NCI-H82 treated with DMSO at 0.1 percent for 48 hours (cell line): Measurements from ENCODE around the gene MAIP1.
A peak's percentile ranks its signal among the peaks of the same experiment; 100 is the strongest.
"Not testable (repeated sequence)": the region's sequence is repeated elsewhere in the genome, so short reads cannot be mapped to it uniquely, and the experiment has no call there.

Experiments used
- DNase-seq: peaks from one replicate; lab custom pipeline; 2025; ENCODE audit not compliant: unreplicated experiment; lab: John Stamatoyannopoulos, UW

The MAIP1 gene, protein sequence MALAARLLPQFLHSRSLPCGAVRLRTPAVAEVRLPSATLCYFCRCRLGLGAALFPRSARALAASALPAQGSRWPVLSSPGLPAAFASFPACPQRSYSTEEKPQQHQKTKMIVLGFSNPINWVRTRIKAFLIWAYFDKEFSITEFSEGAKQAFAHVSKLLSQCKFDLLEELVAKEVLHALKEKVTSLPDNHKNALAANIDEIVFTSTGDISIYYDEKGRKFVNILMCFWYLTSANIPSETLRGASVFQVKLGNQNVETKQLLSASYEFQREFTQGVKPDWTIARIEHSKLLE

DNA sequence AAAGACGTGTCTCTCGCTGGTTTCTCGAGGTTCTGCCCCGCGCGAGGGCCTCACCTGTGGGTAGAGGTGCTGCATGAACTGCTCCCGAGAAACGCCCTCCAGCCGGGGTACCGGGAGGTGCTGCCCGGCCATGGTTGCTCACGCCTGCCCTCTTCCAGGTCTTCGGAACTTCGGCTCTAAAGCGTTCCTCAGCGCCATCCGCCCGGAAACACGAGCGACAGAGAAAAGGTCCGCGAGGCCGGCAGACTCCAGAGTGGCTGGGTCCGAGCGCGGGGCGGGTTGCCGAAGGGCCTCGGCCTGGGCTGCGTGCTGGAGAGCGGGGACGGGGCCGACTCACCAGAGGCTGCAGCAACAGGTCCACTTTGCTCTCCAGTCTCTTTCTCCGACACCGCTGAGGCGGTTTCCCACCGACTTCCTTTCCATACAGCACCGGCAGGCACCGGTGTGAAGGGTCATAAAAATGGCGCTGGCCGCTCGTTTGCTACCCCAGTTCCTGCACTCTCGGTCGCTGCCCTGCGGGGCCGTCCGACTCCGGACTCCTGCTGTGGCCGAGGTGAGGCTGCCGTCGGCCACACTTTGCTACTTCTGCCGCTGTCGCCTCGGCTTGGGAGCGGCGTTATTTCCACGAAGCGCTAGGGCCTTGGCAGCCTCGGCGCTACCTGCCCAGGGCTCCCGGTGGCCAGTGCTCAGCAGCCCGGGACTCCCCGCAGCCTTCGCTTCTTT, at the start of gene MAIP1, which contains the start of gene TYW5:
Gene MAIP1, plus strand, starts transcription at position 244 of the 723 bp plus-strand sequence. Its CDS starts 217 bp downstream, at position 461.
Gene TYW5, minus strand, starts transcription at position 153 of the 723 bp plus-strand sequence. Its CDS starts 21 bp downstream, at position 132.
- peak; percentile 73 for DNase-seq

DNA sequence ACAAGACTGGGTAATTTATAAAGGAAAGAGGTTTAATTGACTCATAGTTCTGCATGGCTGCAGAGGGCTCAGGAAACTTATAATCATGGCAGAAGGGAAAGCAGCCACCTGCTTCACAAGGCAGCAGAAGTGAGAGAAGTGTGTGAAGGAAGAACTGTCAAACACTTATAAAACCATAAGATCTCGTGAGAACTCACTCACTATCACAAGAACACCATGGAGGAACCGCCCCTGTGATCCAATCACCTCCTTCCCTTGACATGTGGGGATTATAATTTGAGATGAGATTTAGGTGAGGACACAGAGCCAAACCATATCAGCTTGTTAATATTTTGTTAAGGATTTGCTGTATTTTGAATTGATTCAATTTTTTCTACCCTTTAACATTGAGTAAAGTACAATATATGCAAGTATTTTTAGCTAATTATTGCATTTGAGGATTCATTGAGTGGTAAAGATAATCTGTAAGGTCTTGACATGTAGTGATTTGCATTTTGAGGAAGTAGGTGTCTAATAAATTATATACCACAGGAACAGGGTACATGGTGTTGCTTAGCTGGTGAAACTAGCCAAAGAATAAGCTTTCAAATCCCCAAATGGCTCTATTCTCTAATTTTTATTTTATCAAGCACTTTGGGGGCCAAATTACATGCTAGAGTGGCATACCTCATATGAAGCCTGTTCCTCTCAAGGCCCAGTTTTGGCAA, 48.2 kb upstream of the MAIP1 start:
- no peak for DNase-seq

DNA sequence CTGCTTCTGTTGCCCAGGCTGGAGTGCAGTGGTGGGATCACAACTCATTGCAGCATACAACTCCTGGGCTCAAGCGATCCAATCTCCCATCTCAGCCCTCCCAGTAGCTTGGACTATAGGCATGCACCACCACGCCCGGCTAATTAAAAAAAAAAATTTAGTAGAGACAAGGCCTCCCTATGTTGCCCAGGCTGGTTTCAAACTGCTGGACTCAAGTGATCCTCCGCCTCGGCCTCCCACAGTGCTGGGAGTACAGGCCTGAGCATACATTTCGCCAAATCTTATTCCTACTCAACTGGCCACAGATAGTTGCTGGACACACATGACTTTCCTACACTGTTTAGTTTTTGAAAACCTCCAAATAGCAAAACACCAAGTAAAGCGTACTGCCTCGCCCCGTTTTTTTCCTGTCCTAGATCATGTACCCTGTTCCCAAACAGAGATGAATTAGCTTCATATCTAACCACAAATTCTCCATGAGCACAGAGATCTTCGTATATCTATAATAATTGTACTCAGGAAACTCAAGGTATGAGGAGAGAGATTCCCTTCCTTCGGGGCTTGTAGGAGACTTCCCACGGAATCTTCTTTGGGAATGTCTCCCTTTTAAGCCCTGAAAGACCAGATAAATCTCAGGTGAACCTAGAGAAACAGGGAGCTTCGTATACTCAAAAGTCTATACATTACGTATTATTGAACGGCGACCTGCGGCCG, 44.9 kb upstream of the MAIP1 start:
- no peak for DNase-seq

DNA sequence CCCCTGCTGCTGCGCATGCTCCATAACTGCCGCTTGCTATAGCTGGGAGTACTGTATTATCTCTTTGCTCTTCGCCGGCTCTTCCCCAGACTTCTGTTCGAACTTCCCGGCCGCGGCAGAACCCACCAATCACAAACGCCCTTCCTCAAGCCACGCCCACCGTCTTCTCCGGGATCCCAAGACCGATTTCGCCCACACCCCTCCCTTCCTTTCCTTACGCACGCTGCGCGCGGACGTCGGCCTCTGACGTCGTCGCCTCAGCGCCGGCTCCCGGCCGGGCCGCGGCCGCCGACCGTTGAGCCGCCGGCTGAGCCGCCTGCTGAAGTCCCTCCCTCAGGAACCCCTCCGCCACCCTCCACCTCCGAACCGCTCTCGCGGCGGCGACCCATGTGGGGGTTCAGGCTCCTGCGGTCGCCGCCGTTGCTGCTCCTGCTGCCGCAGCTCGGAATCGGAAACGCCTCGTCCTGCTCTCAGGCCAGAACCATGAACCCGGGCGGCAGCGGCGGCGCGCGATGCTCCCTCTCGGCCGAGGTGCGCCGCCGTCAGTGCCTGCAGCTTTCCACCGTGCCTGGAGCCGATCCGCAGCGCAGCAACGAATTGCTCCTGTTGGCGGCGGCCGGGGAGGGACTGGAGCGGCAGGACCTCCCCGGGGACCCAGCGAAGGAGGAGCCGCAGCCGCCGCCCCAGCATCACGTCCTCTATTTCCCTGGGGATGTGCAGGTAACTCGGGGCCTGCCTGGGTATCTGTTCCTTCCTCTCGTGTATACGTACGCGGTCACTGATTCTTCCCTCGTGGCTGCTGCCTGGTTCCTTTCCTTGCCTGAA, 44.1 kb upstream of the MAIP1 start, which contains the start of gene C2orf69:
Gene C2orf69, plus strand, starts transcription at position 242 of the 825 bp plus-strand sequence. Its CDS starts 146 bp downstream, at position 388.
- peak; percentile 99 for DNase-seq

DNA sequence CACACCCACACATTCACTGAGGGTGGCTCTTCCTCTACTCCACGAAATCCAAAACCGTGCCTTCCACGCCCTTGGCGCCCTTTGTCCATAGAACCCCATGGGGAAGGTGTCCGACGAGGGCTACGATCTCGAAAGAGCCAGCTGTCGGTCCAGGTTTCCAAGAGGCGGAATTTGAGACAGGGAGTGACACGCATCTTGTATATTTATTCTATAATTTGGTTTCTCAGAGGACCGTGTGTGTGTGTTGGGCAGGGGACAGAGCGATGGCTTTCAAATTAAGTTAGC, 43.6 kb upstream of the MAIP1 start:
- DNase-seq, result no peak

DNA sequence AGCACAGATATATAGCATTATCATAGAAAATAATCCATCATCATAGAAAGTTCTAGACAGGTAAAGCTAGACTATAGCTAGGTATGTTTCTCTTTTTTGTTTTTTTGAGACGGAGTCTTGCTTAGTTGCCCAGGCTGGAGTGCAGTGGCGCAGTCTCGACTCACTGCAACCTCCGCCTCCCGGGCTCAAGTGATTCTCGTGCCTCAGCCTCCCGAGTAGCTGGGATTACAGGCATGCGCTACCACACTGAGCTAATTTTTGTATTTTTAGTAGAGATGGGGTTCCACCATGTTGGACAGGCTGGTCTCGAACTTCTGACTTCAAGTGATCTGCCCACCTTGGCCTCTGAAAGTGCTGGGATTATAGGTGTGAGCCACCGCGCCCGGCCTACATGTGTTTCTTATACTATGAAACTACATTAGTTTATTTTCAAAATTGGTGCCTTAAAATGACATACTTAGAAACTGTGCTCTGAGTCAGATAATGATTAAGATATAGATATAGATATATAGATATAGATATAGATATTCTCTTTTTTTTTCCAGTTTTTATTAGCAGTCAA, 42.7 kb upstream of the MAIP1 start:
- DNase-seq, result not testable (repeated sequence)

DNA sequence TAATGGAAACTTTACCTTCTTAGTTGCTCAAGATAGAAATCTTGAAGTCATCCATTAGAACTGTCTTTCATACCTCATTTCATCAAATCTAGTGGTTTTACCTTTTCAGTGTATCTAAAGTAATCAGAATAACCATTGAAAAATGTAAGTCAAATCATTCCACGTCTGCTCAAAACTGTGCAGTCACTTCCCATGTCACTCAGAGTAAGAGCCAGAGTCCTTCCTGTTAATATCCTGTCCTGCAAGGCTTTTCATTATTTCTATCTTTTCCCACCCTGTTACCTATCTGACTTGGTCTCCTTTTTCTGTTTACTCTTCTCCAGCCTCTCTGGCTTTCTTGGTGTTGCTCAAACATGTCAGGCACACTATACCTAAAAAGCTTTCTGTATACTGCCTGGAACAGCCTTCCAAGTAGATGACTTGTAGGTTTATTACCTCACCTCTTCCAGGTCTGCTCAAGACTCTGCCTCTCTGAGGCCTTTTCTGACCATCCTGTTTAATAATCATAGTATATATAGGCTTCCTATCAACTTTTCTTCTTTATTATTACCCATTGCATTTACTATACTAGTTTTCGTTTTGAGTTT, 40.9 kb upstream of the MAIP1 start:
- no peak for DNase-seq

DNA sequence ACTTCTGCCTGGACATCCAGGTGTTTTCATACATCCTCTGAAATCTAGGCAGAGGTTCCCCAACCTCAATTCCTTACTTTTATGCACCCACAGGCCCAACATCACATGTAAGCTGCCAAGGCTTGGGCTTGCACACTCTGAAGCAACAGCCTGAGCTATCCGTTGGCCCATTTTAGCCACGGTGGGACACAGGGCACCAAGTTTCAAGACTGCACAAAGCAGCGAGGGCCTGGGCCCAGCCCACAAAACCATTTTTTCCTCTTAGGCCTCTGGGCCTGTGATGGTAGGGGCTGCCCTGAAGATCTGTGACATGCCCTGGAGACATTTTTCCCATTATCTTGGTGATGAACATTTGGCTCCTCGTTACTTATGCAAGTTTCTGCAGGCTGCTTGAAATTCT, 38.4 kb upstream of the MAIP1 start:
- DNase-seq, result no peak

DNA sequence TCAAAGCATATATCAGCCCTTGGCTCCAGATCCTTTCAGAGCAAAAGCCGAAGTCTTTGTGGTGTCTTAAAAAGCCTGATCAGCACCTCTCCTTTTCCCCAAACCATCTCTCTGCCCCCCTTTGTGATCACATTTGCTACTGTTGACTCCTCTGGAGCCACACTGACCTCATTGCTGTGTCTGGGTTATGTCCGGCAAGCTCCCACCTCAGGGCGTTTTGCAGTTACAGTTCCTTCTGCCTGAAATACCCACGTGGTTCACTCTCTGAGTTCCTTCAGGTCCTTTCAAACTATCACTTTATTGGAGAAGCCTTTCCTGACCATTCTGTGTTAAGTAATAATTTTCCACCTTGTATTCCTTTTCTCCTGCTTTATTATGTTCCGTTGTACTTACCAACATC, 32.5 kb upstream of the MAIP1 start:
- no peak for DNase-seq

DNA sequence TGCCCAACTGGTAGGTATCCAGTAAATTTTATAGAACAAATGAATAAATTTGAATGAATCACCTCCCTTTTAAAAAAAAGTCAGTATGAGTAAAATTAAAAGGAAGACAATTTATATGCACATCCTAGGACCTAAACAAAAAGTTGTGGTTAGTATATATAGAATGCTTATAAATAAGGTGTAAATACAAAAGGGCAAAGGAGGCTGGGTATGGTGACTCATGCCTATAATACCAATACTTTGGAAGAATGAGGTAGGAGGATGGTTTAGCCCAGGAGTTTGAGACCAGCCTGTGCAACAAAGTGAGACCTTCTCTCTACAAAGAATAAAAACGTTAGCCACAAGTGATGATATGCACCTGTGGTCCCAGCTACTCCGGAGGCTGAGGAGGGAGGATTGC, 31.5 kb upstream of the MAIP1 start:
- DNase-seq, result no peak

DNA sequence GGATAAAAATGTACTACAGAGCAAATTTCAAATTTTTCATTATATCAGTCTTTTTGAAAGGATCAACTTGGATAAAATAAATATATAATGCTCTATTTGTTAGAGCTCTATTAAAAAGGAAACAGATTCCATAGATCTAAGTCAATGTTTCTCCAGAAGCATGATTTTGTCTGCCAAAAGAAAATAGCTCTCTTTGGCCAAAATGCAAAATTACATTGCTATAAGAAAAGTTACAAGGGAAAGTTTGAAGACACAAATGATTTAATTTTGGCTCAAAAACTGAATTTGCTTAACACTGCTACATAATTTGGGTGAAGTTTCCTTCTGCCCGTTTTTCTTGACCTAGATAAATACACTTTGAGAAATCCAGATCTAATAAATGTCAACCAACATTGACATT, 28.6 kb upstream of the MAIP1 start:
- DNase-seq, result no peak

DNA sequence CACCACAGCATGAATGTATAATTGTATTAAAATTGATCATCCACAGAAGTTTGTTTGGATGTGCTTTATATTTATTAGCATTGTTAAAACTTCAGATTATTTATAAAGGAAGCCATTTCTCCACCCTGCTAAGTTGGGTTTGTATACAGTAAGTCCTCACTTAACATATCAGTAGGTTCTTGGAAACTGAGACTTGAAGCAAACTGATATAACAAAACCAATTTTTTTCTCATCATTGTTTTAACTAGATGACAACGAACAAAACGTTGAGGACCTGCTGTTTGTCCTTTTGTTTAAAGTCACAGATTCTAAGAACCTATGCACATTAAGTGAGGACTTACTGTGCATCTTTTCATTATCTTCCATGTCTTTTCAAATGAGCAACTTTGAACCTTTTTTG, 27.2 kb upstream of the MAIP1 start:
- DNase-seq, result no peak

DNA sequence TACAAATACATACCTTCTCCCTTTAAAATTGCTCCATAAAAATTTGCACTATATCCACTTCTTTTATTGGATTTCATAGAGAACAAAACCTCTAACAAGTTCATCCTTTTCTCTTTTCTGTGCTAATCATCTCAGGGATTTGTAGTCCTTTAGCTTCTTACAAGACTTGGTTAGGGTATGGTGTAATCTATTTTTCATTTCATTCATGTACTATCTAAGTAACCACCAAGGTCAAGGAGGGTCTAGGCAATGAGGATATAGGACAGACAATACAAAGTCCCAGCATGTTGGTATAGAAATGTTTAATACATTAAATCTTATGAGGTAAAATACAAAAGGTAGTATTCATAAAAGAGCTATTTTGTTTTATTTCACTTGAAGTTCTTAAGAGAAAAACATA, 26.8 kb upstream of the MAIP1 start:
- DNase-seq, result no peak

DNA sequence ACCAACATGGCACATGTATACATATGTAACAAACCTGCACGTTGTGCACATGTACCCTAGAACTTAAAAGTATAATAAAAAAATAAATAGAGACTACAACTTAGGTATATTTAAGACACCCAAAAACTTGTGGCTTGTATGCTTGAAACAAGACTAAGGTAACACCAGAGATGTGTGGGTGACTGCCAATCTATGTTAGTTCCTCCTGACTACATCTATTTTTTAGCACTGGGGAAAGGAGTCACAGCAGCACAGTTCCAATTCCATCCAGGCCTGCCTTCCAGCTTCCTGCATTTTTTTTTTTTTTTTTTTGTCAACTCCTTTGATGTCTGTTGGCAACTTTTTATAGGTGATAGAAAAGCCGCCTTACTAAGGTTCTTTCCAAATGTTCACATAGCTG, 26.1 kb upstream of the MAIP1 start:
- DNase-seq, result no peak

DNA sequence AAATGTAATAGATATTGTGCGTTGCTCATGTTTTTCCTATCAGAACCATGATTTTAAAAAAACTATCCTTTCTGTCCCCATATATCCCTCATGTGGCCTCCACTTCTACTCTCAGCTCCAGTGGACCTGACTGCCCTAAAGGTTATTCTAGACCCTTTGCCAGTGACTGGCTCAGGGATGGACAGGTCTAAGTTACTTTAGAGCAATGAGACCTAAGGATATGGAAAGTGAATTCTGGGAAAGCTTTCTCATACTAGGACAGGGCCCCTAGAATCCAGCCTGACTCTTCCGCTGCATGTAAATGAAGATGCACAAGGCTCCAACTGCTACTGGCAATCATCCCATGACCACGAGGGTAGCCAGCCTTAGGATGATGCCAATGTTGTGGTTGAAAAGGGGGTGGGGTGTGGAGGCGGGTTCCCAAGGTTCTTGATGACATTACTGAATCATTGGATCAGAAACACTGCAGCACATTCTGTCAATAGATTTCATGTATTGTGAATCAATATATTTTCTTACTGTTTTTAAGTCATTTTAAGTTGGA, 23.0 kb upstream of the MAIP1 start:
- DNase-seq, result no peak

DNA sequence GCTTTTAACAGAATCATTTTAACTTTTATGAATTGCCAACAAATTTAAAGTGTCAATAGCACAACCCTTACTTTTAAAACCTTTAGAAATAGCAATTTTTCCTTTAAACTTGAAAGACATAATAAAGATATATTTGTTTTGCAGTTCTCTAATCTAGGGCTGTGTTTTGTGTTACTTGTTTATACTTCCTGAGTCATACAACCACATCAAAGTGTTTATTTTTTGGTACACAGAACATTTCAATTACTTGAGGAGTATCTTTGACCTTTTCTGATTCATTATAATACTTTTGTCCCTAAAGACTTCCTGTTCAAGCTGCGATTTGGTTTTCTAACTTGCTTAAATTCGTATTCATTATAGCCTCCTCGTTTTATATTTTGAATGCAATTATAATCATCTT, 21.9 kb upstream of the MAIP1 start:
- no peak for DNase-seq

DNA sequence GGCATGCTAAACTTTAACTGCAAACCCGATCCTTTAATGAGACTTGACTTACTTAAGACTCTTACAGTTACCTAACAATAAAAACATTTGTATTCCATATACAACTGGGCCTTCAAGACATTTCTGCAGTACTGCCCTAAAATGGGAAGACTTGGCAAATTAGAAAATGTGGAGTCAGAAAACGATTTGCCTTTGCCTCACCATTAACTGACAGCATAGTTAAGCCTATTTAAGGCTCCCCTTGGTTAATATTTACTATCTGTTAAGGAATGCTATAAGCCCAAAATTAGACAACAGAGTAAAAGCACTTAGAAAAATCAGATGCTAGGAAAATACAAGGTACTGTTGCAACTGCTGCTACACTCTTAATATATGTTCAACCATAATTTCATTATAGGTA, 18.8 kb upstream of the MAIP1 start:
- no peak for DNase-seq

DNA sequence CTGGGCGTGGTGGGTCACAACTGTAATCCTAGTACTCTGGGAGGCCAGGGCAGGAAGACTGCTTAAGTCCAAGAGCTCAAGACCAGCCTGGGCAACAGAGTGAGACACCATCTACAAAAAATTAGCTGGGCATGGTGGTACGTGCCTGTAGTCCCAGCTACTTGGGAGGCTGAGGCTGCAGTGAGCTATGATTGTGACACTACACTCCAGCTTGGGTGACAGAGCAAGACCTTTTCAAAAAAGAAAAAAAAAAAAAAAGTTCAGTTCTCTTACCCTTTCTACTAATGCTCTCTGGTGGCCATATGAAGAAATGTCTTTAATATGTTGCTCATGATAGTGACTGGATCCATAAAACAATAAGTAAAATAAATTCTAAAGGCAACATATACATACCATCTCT, 15.0 kb upstream of the MAIP1 start:
- peak; percentile 21 for DNase-seq

DNA sequence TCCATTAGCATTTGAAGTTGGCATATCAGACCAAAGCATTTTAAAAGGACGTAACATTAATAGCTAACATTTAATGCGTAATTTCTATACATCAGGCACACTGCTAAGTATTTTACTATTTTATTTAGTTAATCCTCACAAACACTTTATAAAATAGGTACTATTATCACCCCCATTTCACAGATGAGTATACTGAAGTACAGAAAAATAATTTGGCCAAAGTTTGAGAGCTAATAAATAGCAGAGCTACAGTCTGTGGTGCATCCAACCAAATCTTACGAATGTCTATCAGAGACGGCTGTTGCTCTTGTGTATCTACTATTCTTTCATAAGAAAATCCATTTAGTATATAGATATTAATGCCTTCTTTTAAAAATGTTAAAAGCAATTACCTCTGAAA, 12.0 kb upstream of the MAIP1 start:
- DNase-seq, result no peak

DNA sequence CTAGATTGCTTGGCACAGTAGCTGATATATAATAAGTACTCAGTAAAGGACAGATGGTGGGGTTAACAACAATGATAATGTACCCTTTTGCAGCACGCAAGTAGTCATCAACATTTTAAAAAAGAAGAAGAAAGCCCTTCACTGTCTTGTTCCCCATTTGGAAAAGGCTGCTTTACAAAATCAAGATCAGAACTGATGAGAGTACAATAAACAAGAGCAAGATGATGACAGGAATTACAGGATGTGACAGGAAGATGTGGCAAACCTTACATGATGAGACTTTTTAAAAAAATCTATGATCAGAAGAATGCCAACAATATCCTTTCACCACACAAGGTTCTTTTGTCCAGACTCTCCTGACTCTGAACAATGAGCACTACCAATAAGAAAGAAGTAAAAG, 9.2 kb upstream of the MAIP1 start:
- no peak for DNase-seq
